T-helper 2 cell treated with Interferon-gamma antibody and Interleukin-4, amounts not matched to agents 100 ng/mL and 5 ng/mL, for 36 hours (primary cell): ENCODE measurements around the gene NDUFB7. TPM values are rescaled to one million over a fixed set of nuclear protein-coding genes. Genes with fewer than 3 reads are reported as not detected.
"Not testable (repeated sequence)": the region's sequence is repeated elsewhere in the genome, so short reads cannot be mapped to it uniquely, and the experiment has no call there.

Experiments used
- intact Hi-C: fragments of 100-400 bp; cut with micrococcal nuclease; formaldehyde crosslinking; loops from one replicate; pipeline ENCODE4 v1.15.1; 2023
- total RNA-seq: library from RNA; stranded (reverse); gene quantifications from 2 replicates; pipeline ENCODE4 v1.2.3, GENCODE V29; 2022

NDUFB7 gene
- total RNA-seq, 1 donor from 2014 or later, result 126 TPM

- intact Hi-C loops, result loop anchor here (5.0 kb wide), 1 partner anchor 47 kb away; no protein-coding TSS in a partner anchor
Observed at GRCh38 chr19:14553939-14554243, 18.0 kb downstream of the NDUFB7 start.

- intact Hi-C loops, result loop anchor here (5.0 kb wide), 1 partner anchor 46 kb away; no protein-coding TSS in a partner anchor
Observed at GRCh38 chr19:14553042-14553938, 18.6 kb downstream of the NDUFB7 start.

- intact Hi-C loops, result loop anchor here (5.0 kb wide), 1 partner anchor 45 kb away; no protein-coding TSS in a partner anchor
Observed at GRCh38 chr19:14552006-14552360, 19.9 kb downstream of the NDUFB7 start.

- intact Hi-C loops, result loop anchor here (5.0 kb wide), 1 partner anchor 44 kb away; no protein-coding TSS in a partner anchor
Observed at GRCh38 chr19:14551134-14552005, 20.5 kb downstream of the NDUFB7 start.

- intact Hi-C loops, result loop anchor here (5.0 kb wide), 1 partner anchor 43 kb away; no protein-coding TSS in a partner anchor
Observed at GRCh38 chr19:14550201-14550754, 21.6 kb downstream of the NDUFB7 start.

- intact Hi-C loops, result no loop called here
Observed at GRCh38 chr19:14545716-14546082, 26.2 kb downstream of the NDUFB7 start.

- intact Hi-C loops, result no loop called here
Observed at GRCh38 chr19:14544977-14545715, 26.7 kb downstream of the NDUFB7 start.

GRCh38 chr19:14544047-14544446 lies 27.8 kb downstream of the NDUFB7 start:
- intact Hi-C loops, result no loop called here

- intact Hi-C loops, result no loop called here
Observed at GRCh38 chr19:14542711-14543328, 29.0 kb downstream of the NDUFB7 start.

GRCh38 chr19:14541979-14542378 lies 29.9 kb downstream of the NDUFB7 start:
- intact Hi-C loops, result not testable (repeated sequence)

GRCh38 chr19:14540741-14541525 lies 30.9 kb downstream of the NDUFB7 start:
- intact Hi-C loops, result no loop called here

- intact Hi-C loops, result no loop called here
Observed at GRCh38 chr19:14536926-14537692, 34.8 kb downstream of the NDUFB7 start.

- intact Hi-C loops, result no loop called here
Observed at GRCh38 chr19:14533450-14533849, 38.4 kb downstream of the NDUFB7 start.

GRCh38 chr19:14530506-14530905 lies 41.4 kb downstream of the NDUFB7 start:
- intact Hi-C loops, result no loop called here

- intact Hi-C loops, result no loop called here
Observed at GRCh38 chr19:14530005-14530348, 41.9 kb downstream of the NDUFB7 start.

GRCh38 chr19:14529254-14530004 lies 42.4 kb downstream of the NDUFB7 start, which contains the start of gene TECR:
Gene TECR (plus strand): TSS chr19:14529594. CDS start chr19:14529697, 103 bp downstream.
- intact Hi-C loops, result loop anchor here (1.0 kb wide), 1 partner anchor 11 kb away; the partner anchor contains the start of gene DNAJB1

GRCh38 chr19:14528419-14529253 lies 43.2 kb downstream of the NDUFB7 start:
- intact Hi-C loops, result loop anchor here (1.0 kb wide), 1 partner anchor 10 kb away; the partner anchor contains the start of gene DNAJB1
